Choroid plexus epithelial cell (primary cell): ENCODE measurements around the gene GLRX.
"Not testable (repeated sequence)": the region's sequence is repeated elsewhere in the genome, so short reads cannot be mapped to it uniquely, and the experiment has no call there.

ENCODE experiments used
- DNase-seq: peaks from one replicate; pipeline ENCODE4 v3.0.0-alpha.2; 2010; ENCODE audit warnings: low read depth
- H3K4me3 ChIP-seq: 2 replicates; pipeline ENCODE4 v1.5.1; 2011; ENCODE audit warnings: low read depth, mild to moderate bottlenecking, control low read depth, low read length, moderate library complexity
- TF ChIP-seq, protein P1 (sequence below): conservative IDR thresholded peaks from 2 replicates; pipeline ENCODE4 v1.5.1; 2011; ENCODE audit warnings: low read depth, mild to moderate bottlenecking, control low read depth, inconsistent platforms, low read length, moderate library complexity

The GLRX gene

DNA sequence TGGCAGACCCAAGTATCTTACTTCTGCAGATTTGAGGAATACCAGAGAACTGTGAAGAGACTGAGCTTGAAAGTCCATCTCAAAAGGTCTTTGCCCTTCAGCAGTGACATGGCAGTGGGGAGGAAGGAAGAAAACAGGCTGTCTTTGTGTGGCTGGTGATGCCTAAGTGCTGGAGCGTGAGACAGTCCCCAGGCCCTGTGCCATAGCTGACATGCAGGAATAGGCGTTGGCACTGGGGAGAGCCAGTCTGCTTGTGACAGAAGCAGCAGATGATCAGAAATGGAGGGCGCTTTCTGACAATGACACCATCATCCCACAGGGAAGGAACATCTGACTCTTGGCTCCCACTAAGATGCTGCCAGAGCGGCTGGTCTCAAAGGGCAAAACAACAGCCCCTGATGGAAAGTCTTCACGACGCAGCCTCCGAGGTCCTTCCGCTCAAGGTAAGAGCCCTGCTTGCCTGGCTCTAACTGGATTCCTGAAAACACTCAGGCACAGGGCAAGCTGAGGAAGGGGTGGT, 15.5 kb upstream of the GLRX start:
- no peak for DNase-seq
- TF ChIP-seq, protein P1, sequence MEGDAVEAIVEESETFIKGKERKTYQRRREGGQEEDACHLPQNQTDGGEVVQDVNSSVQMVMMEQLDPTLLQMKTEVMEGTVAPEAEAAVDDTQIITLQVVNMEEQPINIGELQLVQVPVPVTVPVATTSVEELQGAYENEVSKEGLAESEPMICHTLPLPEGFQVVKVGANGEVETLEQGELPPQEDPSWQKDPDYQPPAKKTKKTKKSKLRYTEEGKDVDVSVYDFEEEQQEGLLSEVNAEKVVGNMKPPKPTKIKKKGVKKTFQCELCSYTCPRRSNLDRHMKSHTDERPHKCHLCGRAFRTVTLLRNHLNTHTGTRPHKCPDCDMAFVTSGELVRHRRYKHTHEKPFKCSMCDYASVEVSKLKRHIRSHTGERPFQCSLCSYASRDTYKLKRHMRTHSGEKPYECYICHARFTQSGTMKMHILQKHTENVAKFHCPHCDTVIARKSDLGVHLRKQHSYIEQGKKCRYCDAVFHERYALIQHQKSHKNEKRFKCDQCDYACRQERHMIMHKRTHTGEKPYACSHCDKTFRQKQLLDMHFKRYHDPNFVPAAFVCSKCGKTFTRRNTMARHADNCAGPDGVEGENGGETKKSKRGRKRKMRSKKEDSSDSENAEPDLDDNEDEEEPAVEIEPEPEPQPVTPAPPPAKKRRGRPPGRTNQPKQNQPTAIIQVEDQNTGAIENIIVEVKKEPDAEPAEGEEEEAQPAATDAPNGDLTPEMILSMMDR, result no peak
- no peak overlapping the region for H3K4me3 ChIP-seq

DNA sequence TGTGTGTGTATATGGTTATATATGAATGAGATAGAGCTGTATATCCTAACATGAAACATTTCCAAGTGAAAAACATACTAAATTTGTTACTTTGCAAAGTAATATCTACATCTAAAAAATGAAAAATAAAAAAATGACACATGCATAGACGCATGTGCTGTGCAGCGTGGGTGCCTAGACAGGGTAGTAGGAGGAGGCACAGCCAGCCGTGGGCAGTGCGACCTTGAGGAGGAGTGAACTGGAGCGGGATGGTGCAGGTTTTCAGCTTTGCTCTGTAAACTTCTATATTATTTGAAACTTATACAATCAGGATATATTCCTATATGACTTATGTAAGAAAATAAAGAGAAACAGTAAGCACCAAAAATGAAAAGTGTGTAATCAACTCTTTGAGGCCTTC, 15.0 kb upstream of the GLRX start:
- TF ChIP-seq, protein P1, result no peak
- H3K4me3 ChIP-seq, result no peak overlapping the region
- DNase-seq, result no peak

DNA sequence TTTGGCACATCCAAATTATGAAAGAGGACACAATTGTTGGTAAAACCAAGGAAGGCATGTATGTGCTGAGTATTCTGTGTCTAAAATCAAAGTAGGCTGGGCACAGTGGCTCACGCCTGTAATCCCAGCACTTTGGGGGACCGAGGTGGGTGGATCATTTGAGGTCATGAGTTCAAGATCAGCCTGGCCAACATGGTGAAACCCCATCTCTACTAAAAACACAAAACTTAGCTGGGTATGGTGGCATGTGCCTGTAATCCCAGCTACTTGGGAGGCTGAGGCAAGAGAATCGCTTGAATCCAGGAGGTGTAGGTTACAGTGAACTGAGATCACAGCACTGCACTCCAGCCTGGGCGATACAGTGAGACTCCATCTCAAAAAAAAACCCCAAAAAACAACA, 14.4 kb upstream of the GLRX start:
- not testable (repeated sequence) for H3K4me3 ChIP-seq, DNase-seq

DNA sequence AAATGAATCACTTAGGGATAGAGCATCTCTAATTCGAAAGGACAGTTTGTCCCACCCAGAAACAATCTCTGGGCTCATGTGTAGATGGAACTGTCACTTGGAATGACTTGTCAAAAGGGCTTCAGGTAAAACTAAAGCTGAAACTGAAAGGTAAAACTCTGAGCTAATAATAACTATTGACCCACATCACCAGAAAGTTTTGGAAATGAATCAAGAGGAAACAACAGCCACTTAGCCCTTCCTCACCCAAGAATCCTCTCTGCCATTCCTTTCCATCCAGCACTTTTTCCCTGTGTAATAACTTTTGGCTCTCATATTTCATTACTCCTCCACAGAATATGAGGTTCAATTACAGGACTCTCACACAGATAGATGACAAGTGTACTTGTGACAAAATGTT, 14.0 kb upstream of the GLRX start:
- no peak for DNase-seq
- TF ChIP-seq, protein P1, result no peak
- no peak overlapping the region for H3K4me3 ChIP-seq

DNA sequence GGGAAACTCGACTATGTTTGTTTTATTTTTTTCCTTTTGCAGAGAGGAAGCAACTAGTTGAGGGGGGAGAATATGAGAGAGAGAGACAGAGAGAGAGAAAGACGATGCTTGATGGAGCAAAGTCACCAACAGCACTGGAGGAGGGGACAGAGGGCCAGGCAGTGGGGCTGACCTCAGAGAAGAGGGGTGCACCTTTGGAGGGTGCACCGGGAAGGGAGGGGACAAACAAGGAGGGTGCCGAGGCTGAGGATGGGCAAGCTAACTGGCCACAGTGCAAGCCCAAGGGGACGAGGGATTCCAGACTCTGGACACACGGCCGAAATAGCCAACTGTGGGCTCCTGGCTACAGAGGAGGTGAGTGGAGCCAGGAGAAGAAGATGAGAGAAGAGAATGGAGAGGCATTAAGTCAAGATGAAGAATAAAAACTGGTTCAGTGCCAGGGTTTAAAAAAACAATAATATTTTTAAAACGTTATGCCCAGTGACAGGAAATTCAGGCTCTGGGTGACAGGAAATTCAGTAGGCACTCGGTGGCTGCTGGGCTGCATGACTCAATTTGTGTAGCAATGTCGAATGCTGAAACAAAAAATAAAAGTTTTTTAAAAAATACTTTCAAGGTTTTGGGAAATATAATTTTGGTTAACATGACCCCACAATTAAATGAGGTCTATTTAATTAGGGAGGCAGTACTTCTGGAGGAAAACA, 13.3 kb upstream of the GLRX start:
- TF ChIP-seq, protein P1, result no peak
- peak overlapping the region; percentile 28 for H3K4me3 ChIP-seq
- DNase-seq, result no peak

DNA sequence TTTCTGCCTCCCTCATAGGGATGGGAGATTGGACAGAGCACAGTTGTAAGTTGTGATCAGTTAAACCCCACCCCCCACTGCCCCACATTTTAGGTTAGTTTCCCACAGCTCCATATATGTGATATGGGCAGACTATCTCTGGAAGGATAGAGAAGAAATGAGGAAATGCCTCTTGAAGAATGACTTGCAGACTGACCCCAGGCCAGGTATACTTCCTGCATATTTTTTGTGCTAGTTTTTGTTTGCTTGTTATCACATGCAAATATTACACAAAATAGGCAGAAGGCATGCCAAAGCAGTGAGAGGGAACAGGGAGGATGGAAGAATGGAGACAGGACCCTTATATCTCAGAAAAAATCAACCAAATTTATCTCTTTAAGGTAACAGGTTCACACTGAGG, 10.1 kb upstream of the GLRX start:
- TF ChIP-seq, protein P1, result no peak
- no peak overlapping the region for H3K4me3 ChIP-seq
- no peak for DNase-seq

DNA sequence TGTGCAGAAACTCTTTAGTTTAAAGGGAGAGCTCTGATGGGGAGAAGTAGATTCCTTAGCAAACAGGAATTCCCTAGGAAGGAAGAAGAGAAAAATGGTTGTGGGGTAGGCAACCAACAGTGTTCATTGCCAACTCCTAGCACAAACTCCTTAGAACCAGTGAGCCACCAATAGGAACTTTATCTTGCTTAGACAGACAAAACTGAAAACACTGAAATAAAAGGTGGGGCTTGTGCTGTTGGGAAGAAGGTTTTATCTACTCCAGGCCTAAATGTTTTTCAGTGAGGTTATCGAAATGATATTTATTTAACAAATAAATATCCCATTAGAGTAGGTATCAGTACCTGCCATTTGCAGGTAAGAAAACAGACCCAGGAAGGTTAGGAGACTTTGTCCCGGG, 7.7 kb upstream of the GLRX start:
- TF ChIP-seq, protein P1, result no peak
- no peak overlapping the region for H3K4me3 ChIP-seq
- no peak for DNase-seq

DNA sequence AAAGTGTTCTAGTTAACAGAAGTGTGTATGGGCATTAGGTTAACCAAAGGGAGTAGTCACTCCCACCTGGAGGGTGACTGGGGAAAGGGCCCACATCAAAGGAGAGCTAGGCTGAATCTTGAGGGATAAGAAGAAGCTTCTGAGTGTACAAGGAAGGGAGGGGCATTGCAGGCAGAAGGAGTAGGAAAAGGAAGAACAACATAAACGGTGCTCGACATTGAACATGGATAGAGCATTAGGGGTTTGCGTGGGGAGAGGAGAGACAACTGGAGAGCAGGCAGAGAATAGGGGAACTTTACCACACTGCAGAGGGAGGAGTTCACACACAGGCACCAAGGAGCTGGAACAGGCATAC, 5.3 kb upstream of the GLRX start:
- no peak for DNase-seq
- TF ChIP-seq, protein P1, result no peak
- no peak overlapping the region for H3K4me3 ChIP-seq
